ENCODE results near the gene SMIM45.

- TF ChIP-seq CTCF (IDR thresholded peaks at IDR 0.05) (no peak), POLR2A (IDR thresholded peaks at IDR 0.05) (no peak)
Observed at GRCh38 chr22:41971431-41971830, 19.5 kb downstream of the SMIM45 start.
